Breast epithelium (tissue), 4 donors: ENCODE measurements around the gene THBS2. TPM values are rescaled to one million over a fixed set of nuclear protein-coding genes. Genes with fewer than 3 reads are reported as not detected.
"Not testable (repeated sequence)": the region's sequence is repeated elsewhere in the genome, so short reads cannot be mapped to it uniquely, and the experiment has no call there.

Source experiments
- DNase-seq, 2 donors: peaks; one replicate each; pipeline ENCODE4 v3.0.0-alpha.2; 2019; ENCODE audit warnings: low spot score in 2 of 2
- H3K27ac ChIP-seq, 2 donors: fragments of 200-600 bp; sonication (generic) in 1 of 2; one replicate each; pipeline ENCODE4 v1.5.1; 2016 to 2019; ENCODE audit warnings: mild to moderate bottlenecking in 1 of 2
- H3K27me3 ChIP-seq, 2 donors: fragments of 200-600 bp; sonication (generic) in 1 of 2; one replicate each; pipeline versions ENCODE4 v1.5.1 to v1.6.0; 2017 to 2019; ENCODE audit warnings: control low read depth in 1 of 2, mild to moderate bottlenecking in 1 of 2
- H3K36me3 ChIP-seq: fragments of 200-600 bp; one replicate; pipeline ENCODE4 v1.5.1; 2019
- H3K4me1 ChIP-seq, 2 donors: fragments of 200-600 bp; sonication (generic); one replicate each; pipeline ENCODE4 v1.5.1; 2016 to 2019; ENCODE audit warnings: control low read depth in 1 of 2
- H3K4me3 ChIP-seq, 3 donors: fragments of 200-600 bp; sonication (generic); 1 replicate in 2 of 3; 2 replicates in 1 of 3; pipeline ENCODE4 v1.5.1; 2016 to 2019; ENCODE audit warnings: mild to moderate bottlenecking in 3 of 3, moderate library complexity in 2 of 3
- H3K9me3 ChIP-seq, 2 donors: fragments of 200-600 bp; sonication (generic) in 1 of 2; one replicate each; pipeline ENCODE4 v1.5.1; 2016 to 2019; ENCODE audit warnings: control low read depth in 1 of 2
- CTCF ChIP-seq, 3 donors: fragments of 450-650 bp; IDR thresholded peaks; one replicate each; pipeline ENCODE4 v1.5.1; 2016 to 2017; ENCODE audit warnings: antibody characterized with exemption in 3 of 3, mild to moderate bottlenecking in 3 of 3, moderate library complexity in 3 of 3
- POLR2A ChIP-seq: fragments of 450-650 bp; IDR thresholded peaks from one replicate; pipeline ENCODE4 v1.6.1; 2016; ENCODE audit warnings: antibody characterized with exemption, mild to moderate bottlenecking, moderate library complexity
- POLR2AphosphoS5 ChIP-seq, 3 donors: sonication (generic); formaldehyde crosslinking; IDR thresholded peaks; one replicate each; pipeline ENCODE4 v1.6.1; 2017; ENCODE audit warnings: antibody characterized with exemption in 3 of 3
- intact Hi-C: fragments of 100-400 bp; cut with DNase I; formaldehyde crosslinking; loops from one replicate; pipeline ENCODE4 v1.15.1; 2023; ENCODE audit warnings: low total_unique reads
- total RNA-seq, 3 donors: library from RNA; depleted of rRNA; stranded (reverse); fragments of >200 nt; gene quantifications; one replicate each; pipeline ENCODE4 v1.1.0, GENCODE V29; 2016

Gene THBS2
- total RNA-seq, 3 donors from 2014 or later: 31.9 to 145 (median 73.0) TPM

GRCh38 chr6:169201985-169202384 lies 51.7 kb downstream of the THBS2 start:
- no peak overlapping the region for H3K27ac ChIP-seq
- H3K9me3 ChIP-seq: peaks cover 0 to 3% of the 10 kb centered on the region in 2 donors
- H3K36me3 ChIP-seq: no peaks in the 10 kb centered on the region
- no peaks in the 10 kb centered on the region for H3K27me3 ChIP-seq
- H3K4me3 ChIP-seq: no peak overlapping the region
- no peak for DNase-seq
- H3K4me1 ChIP-seq: no peaks in the 10 kb centered on the region
- TF ChIP-seq POLR2AphosphoS5 (IDR thresholded peaks at IDR 0.05): no peak
- TF ChIP-seq POLR2A: no peak
- no peak for TF ChIP-seq CTCF (IDR thresholded peaks at IDR 0.05)
- intact Hi-C loops: loop anchor here (5.0 kb wide), 1 partner anchor 1125 kb away; the partner anchor contains the start of gene FRMD1

- H3K36me3 ChIP-seq: no peaks in the 10 kb centered on the region
- DNase-seq: no peak
- TF ChIP-seq POLR2AphosphoS5 (IDR thresholded peaks at IDR 0.05) (no peak), POLR2A (no peak), CTCF (IDR thresholded peaks at IDR 0.05) (no peak)
- intact Hi-C loops: loop anchor here (5.0 kb wide), 1 partner anchor 1124 kb away; the partner anchor contains the start of gene FRMD1
- no peaks in the 10 kb centered on the region for H3K4me1 ChIP-seq
- no peaks in the 10 kb centered on the region for H3K9me3 ChIP-seq
- H3K27ac ChIP-seq: no peak overlapping the region
- H3K27me3 ChIP-seq: no peaks in the 10 kb centered on the region
- no peak overlapping the region for H3K4me3 ChIP-seq
These were observed 52.6 kb downstream of the THBS2 start for GRCh38 chr6:169200893-169201514.

- no peak overlapping the region for H3K4me3 ChIP-seq
- H3K27me3 ChIP-seq: no peaks in the 10 kb centered on the region
- H3K9me3 ChIP-seq: no peaks in the 10 kb centered on the region
- TF ChIP-seq POLR2AphosphoS5 (IDR thresholded peaks at IDR 0.05) (no peak), CTCF (IDR thresholded peaks at IDR 0.05) (no peak), POLR2A (no peak)
- no peaks in the 10 kb centered on the region for H3K36me3 ChIP-seq
- no peak for DNase-seq
- H3K27ac ChIP-seq: no peak overlapping the region
- intact Hi-C loops: loop anchor here (5.0 kb wide), 1 partner anchor 1122 kb away; the partner anchor contains the start of gene FRMD1
- H3K4me1 ChIP-seq: no peaks in the 10 kb centered on the region
These were observed 53.9 kb downstream of the THBS2 start for GRCh38 chr6:169199625-169200335.

- no peaks in the 10 kb centered on the region for H3K36me3 ChIP-seq
- no peaks in the 10 kb centered on the region for H3K4me1 ChIP-seq
- no peaks in the 10 kb centered on the region for H3K27me3 ChIP-seq
- H3K9me3 ChIP-seq: no peaks in the 10 kb centered on the region
- intact Hi-C loops: no loop called here
- DNase-seq: no peak
- H3K27ac ChIP-seq: no peak overlapping the region
- H3K4me3 ChIP-seq: no peak overlapping the region
- TF ChIP-seq CTCF (IDR thresholded peaks at IDR 0.05): no peak
- TF ChIP-seq POLR2AphosphoS5 (IDR thresholded peaks at IDR 0.05): no peak
- TF ChIP-seq POLR2A: no peak
These were observed 54.8 kb downstream of the THBS2 start for GRCh38 chr6:169198885-169199284.

- H3K27ac ChIP-seq, H3K4me3 ChIP-seq, H3K9me3 ChIP-seq, DNase-seq, intact Hi-C loops, H3K36me3 ChIP-seq, H3K27me3 ChIP-seq, H3K4me1 ChIP-seq: not testable (repeated sequence)
These were observed 55.7 kb downstream of the THBS2 start for GRCh38 chr6:169197929-169198328.

GRCh38 chr6:169196279-169196678 lies 57.4 kb downstream of the THBS2 start:
- H3K27ac ChIP-seq, H3K4me1 ChIP-seq, H3K27me3 ChIP-seq, H3K4me3 ChIP-seq, H3K36me3 ChIP-seq, H3K9me3 ChIP-seq, DNase-seq, intact Hi-C loops: not testable (repeated sequence)
